Lower lobe of right lung (tissue), 2 donors: ENCODE measurements around the gene KIAA0753. TPM values are rescaled to one million over a fixed set of nuclear protein-coding genes. Genes with fewer than 3 reads are reported as not detected.

Experiments used
- ATAC-seq, 2 donors: fragments of 200-7000 bp; cut with Tn5 transposase; one replicate each; pipeline ENCODE4 v1.9.1; 2020 to 2022; ENCODE audit warnings: mild to moderate bottlenecking in 2 of 2, moderate library complexity in 2 of 2
- DNase-seq: peaks from one replicate; pipeline ENCODE4 v3.0.0-alpha.2; 2020
- H3K27ac ChIP-seq: fragments of 200-600 bp; one replicate; pipeline ENCODE4 v1.8.0; 2022
- H3K27me3 ChIP-seq: fragments of 200-600 bp; one replicate; pipeline ENCODE4 v1.8.0; 2022; ENCODE audit warnings: low read depth
- H3K36me3 ChIP-seq: fragments of 200-600 bp; one replicate; pipeline ENCODE4 v1.8.0; 2022; ENCODE audit warnings: mild to moderate bottlenecking
- H3K4me1 ChIP-seq: fragments of 200-600 bp; one replicate; pipeline ENCODE4 v1.8.0; 2022
- H3K4me3 ChIP-seq: fragments of 200-600 bp; one replicate; pipeline ENCODE4 v1.8.0; 2022; ENCODE audit warnings: mild to moderate bottlenecking
- H3K9me3 ChIP-seq: fragments of 200-600 bp; one replicate; pipeline ENCODE4 v1.8.0; 2022
- CTCF ChIP-seq: fragments of 200-600 bp; IDR thresholded peaks from one replicate; pipeline ENCODE4 v1.8.0; 2022; ENCODE audit warnings: antibody characterized with exemption, mild to moderate bottlenecking
- intact Hi-C: fragments of 100-400 bp; cut with DNase I; formaldehyde crosslinking; loops from one replicate; pipeline ENCODE4 v1.11.0; 2022
- total RNA-seq: library from RNA; stranded (reverse); fragmentation: NEBNext Ultra II Directional; extraction: Animal tissue kit (Norgen Biotek cat#: 25700); gene quantifications from one replicate; pipeline ENCODE4 v1.2.1, GENCODE V29; 2021
- donor health status: DM: no; HTN: yes; CAD: no; lungs with severe emphysema.

The KIAA0753 gene
- total RNA-seq, 1 donor from 2014 or later: 20.0 TPM

DNA sequence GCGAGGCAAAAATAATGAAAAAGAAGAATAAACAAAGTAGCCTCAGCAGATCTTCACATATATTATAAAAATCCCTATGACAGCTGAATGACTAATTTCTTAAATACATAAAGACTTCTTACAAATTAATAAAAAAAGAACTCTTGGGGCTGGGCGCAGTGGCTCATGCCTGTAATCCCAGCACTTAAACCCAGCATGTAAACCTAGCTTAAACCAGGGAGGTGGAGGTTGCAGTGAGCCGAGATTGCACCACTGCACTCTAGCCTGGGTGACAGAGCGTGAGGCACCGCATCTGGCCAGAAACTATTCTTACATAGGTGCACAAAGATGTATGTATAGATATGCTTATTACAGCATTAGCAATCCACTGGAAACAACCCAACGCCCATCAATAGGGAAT, 38.7 kb upstream of the KIAA0753 start:
- TF ChIP-seq CTCF: no peak
- peaks cover 28% of the 10 kb centered on the region for H3K27me3 ChIP-seq
- ATAC-seq: no peak
- H3K27ac ChIP-seq: no peak overlapping the region
- H3K4me1 ChIP-seq: no peaks in the 10 kb centered on the region
- no peaks in the 10 kb centered on the region for H3K9me3 ChIP-seq
- intact Hi-C loops: no loop called here
- H3K36me3 ChIP-seq: no peaks in the 10 kb centered on the region
- no peak for DNase-seq
- H3K4me3 ChIP-seq: no peak overlapping the region

- Histone ChIP-seq H3K9me3 (no peaks in the 10 kb centered on the region), H3K27ac (no peak overlapping the region), H3K4me1 (no peaks in the 10 kb centered on the region), H3K27me3 (peaks cover 28% of the 10 kb centered on the region), H3K36me3 (no peaks in the 10 kb centered on the region), H3K4me3 (no peak overlapping the region)
- ATAC-seq (no peak), DNase-seq (no peak)
- intact Hi-C loops: no loop called here
- no peak for TF ChIP-seq CTCF
Observed at GRCh38 chr17:6677946-6678345, 37.4 kb upstream of the KIAA0753 start.

DNA sequence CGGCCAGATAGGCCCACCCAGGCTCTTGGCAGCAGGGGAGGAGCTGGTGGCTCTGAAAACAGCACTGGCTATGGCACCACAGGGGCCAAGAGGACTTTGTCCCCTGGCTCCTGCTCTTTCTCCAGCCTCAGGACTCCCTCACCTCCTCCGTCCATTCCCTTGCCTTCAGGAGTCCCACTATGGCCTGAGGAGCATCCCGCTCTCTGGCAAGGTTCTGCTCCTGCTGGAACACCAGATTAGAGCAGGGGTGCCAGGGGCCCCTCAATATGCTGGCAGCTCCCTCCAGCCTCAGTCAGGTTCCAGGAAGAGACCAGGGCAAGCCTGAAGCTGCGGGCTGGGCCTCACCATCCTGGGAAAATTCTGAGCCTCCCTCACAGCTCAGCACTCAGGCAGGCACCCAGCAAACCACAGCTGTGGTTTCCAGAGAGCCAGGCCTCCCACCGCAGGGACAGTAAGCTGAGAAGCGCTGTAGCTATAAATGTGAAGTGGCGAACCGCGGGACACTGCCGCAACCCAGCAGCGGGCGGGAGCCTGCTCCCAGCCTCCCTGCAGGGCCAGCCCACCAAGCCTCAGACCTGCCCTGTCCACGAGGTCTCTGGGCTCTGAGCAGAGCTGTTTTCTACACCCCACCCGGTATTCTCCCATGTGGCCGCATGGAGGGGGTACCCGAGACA, 36.8 kb upstream of the KIAA0753 start:
- no peak for TF ChIP-seq CTCF
- intact Hi-C loops: no loop called here
- Histone ChIP-seq H3K27me3 (peaks cover 28% of the 10 kb centered on the region), H3K9me3 (no peaks in the 10 kb centered on the region), H3K36me3 (no peaks in the 10 kb centered on the region), H3K4me1 (no peaks in the 10 kb centered on the region), H3K4me3 (no peak overlapping the region), H3K27ac (no peak overlapping the region)
- no peak for ATAC-seq
- DNase-seq: no peak

- Histone ChIP-seq H3K4me1 (no peaks in the 10 kb centered on the region), H3K36me3 (no peaks in the 10 kb centered on the region), H3K27ac (no peak overlapping the region), H3K9me3 (no peaks in the 10 kb centered on the region), H3K4me3 (no peak overlapping the region), H3K27me3 (peaks cover 28% of the 10 kb centered on the region)
- ATAC-seq: no peak
- DNase-seq: no peak
- intact Hi-C loops: no loop called here
- no peak for TF ChIP-seq CTCF
Observed at GRCh38 chr17:6676802-6677157, 36.3 kb upstream of the KIAA0753 start.

GRCh38 chr17:6675201-6675825, 34.8 kb upstream of the KIAA0753 start:
- Histone ChIP-seq H3K4me3 (no peak overlapping the region), H3K27ac (no peak overlapping the region), H3K4me1 (no peaks in the 10 kb centered on the region), H3K27me3 (peaks cover 28% of the 10 kb centered on the region), H3K9me3 (no peaks in the 10 kb centered on the region), H3K36me3 (no peaks in the 10 kb centered on the region)
- TF ChIP-seq CTCF: no peak
- DNase-seq (no peak), ATAC-seq (peak in 1 of 2 donors; percentile 35)
- intact Hi-C loops: no loop called here
